ENCODE data around the gene ARL3.

Gene ARL3

GRCh38 chr10:102710609-102711008 is 3.6 kb downstream of the ARL3 start:
- Histone ChIP-seq H3K27me3 (ENCODE audit: low read length) (no peaks in the 10 kb centered on the region), H3K4me3 (ENCODE audit: insufficient read depth, low read length, poor library complexity, severe bottlenecking) (no peak overlapping the region), H3K9me3 (ENCODE audit: insufficient read depth, low read length) (no peaks in the 10 kb centered on the region), H2AFZ (ENCODE audit: low read depth, low read length, severe bottlenecking) (no peak overlapping the region), H3K9me2 (replicated peaks; ENCODE audit: insufficient read depth, low read length) (no peaks in the 10 kb centered on the region), H3K27ac (ENCODE audit: low read depth, low read length) (no peak overlapping the region), H3K9ac (ENCODE audit: low read length) (no peak overlapping the region), H3K79me2 (ENCODE audit: insufficient read depth, low read length) (peaks cover 8% of the 10 kb centered on the region), H4K20me1 (ENCODE audit: low read depth, low read length) (no peaks in the 10 kb centered on the region), H3K4me2 (ENCODE audit: low read depth, low read length, poor library complexity, severe bottlenecking) (no peak overlapping the region), H3K36me3 (ENCODE audit: low read length) (no peaks in the 10 kb centered on the region), H3F3A (ENCODE audit: insufficient read depth) (peaks cover 11% of the 10 kb centered on the region; the same call in 1 of the 2 replicates)
- TF ChIP-seq EZH2phosphoT487 (conservative IDR thresholded peaks at IDR 0.05; ENCODE audit: low read length) (no peak), CTCF (IDR thresholded peaks at IDR 0.05; ENCODE audit: insufficient read depth, low read length, poor library complexity, severe bottlenecking) (no peak)

GRCh38 chr10:102705531-102705930 is 8.7 kb downstream of the ARL3 start:
- no peaks in the 10 kb centered on the region for H3K9me3 ChIP-seq (ENCODE audit: insufficient read depth, low read length)
- no peaks in the 10 kb centered on the region for H3K27me3 ChIP-seq (ENCODE audit: low read length)
- H2AFZ ChIP-seq (ENCODE audit: low read depth, low read length, severe bottlenecking) = no peak overlapping the region
- H3K79me2 ChIP-seq (ENCODE audit: insufficient read depth, low read length) = no peaks in the 10 kb centered on the region
- H3F3A ChIP-seq (ENCODE audit: insufficient read depth) = no peaks in the 10 kb centered on the region
- no peak for TF ChIP-seq EZH2phosphoT487 (conservative IDR thresholded peaks at IDR 0.05; ENCODE audit: low read length)
- no peak for TF ChIP-seq CTCF (IDR thresholded peaks at IDR 0.05; ENCODE audit: insufficient read depth, low read length, poor library complexity, severe bottlenecking)
- H3K9me2 ChIP-seq (replicated peaks; ENCODE audit: insufficient read depth, low read length) = no peaks in the 10 kb centered on the region
- H4K20me1 ChIP-seq (ENCODE audit: low read depth, low read length) = no peaks in the 10 kb centered on the region
- no peak overlapping the region for H3K4me2 ChIP-seq (ENCODE audit: low read depth, low read length, poor library complexity, severe bottlenecking)
- H3K36me3 ChIP-seq (ENCODE audit: low read length) = no peaks in the 10 kb centered on the region
- no peak overlapping the region for H3K4me3 ChIP-seq (ENCODE audit: insufficient read depth, low read length, poor library complexity, severe bottlenecking)
- H3K9ac ChIP-seq (ENCODE audit: low read length) = no peak overlapping the region
- no peak overlapping the region for H3K27ac ChIP-seq (ENCODE audit: low read depth, low read length)

GRCh38 chr10:102704915-102705314 is 9.3 kb downstream of the ARL3 start:
- Histone ChIP-seq H3K4me3 (ENCODE audit: insufficient read depth, low read length, poor library complexity, severe bottlenecking) (no peak overlapping the region), H3K9me3 (ENCODE audit: insufficient read depth, low read length) (no peaks in the 10 kb centered on the region), H3K9me2 (replicated peaks; ENCODE audit: insufficient read depth, low read length) (no peaks in the 10 kb centered on the region), H2AFZ (ENCODE audit: low read depth, low read length, severe bottlenecking) (no peak overlapping the region), H3K27ac (ENCODE audit: low read depth, low read length) (no peak overlapping the region), H3K9ac (ENCODE audit: low read length) (no peak overlapping the region), H3F3A (ENCODE audit: insufficient read depth) (no peaks in the 10 kb centered on the region), H3K27me3 (ENCODE audit: low read length) (no peaks in the 10 kb centered on the region), H3K36me3 (ENCODE audit: low read length) (no peaks in the 10 kb centered on the region), H4K20me1 (ENCODE audit: low read depth, low read length) (no peaks in the 10 kb centered on the region), H3K79me2 (ENCODE audit: insufficient read depth, low read length) (no peaks in the 10 kb centered on the region), H3K4me2 (ENCODE audit: low read depth, low read length, poor library complexity, severe bottlenecking) (no peak overlapping the region)
- TF ChIP-seq CTCF (IDR thresholded peaks at IDR 0.05; ENCODE audit: insufficient read depth, low read length, poor library complexity, severe bottlenecking) (no peak), EZH2phosphoT487 (conservative IDR thresholded peaks at IDR 0.05; ENCODE audit: low read length) (no peak)

Measured in SU-DHL-6 (cell line).